ENCODE measurements around the gene PRTFDC1.

The PRTFDC1 gene

GRCh38 chr10:24885551-24886289, 66.7 kb downstream of the PRTFDC1 start:
- ChIA-PET POLR2A (ENCODE audit: low non-redundant PET) (no interaction called here), CTCF (interaction anchor here (0.7 kb wide), 1 partner anchor 81 kb away, joined by 3 read pairs; no protein-coding TSS in a partner anchor)
- no peak for TF ChIP-seq CTCF (conservative IDR thresholded peaks at IDR 0.05; ENCODE audit: low read depth)
- H3K27ac ChIP-seq, result peak overlapping the region; percentile 61; the same call in 1 of the 2 replicates
- no peak for DNase-seq (ENCODE audit: low spot score)

GRCh38 chr10:24884793-24885192, 67.6 kb downstream of the PRTFDC1 start:
- ChIA-PET POLR2A (ENCODE audit: low non-redundant PET) (no interaction called here), CTCF (interaction anchor here (0.7 kb wide), 1 partner anchor 267 kb away, joined by 3 read pairs; no protein-coding TSS in a partner anchor)
- H3K27ac ChIP-seq, result peak overlapping the region; percentile 61
- TF ChIP-seq CTCF (conservative IDR thresholded peaks at IDR 0.05; ENCODE audit: low read depth), result no peak
- no peak for DNase-seq (ENCODE audit: low spot score)

- TF ChIP-seq CTCF (conservative IDR thresholded peaks at IDR 0.05; ENCODE audit: low read depth), result no peak
- DNase-seq (ENCODE audit: low spot score), result no peak
- CTCF ChIA-PET, result interaction anchor here (0.6 to 0.7 kb wide), 3 partner anchors 54 to 266 kb away, joined by 3 to 5 read pairs (median 3); no protein-coding TSS in a partner anchor
- peak overlapping the region; percentile 61 for H3K27ac ChIP-seq
- POLR2A ChIA-PET (ENCODE audit: low non-redundant PET), result no interaction called here
Observed at GRCh38 chr10:24884316-24884715, 68.1 kb downstream of the PRTFDC1 start.

GRCh38 chr10:24883176-24883575, 69.2 kb downstream of the PRTFDC1 start:
- CTCF ChIA-PET, result interaction anchor here (0.8 kb wide), 1 partner anchor 18 kb away, joined by 3 read pairs; no protein-coding TSS in a partner anchor

GRCh38 chr10:24882047-24882698, 70.2 kb downstream of the PRTFDC1 start:
- CTCF ChIA-PET, result interaction anchor here (0.8 kb wide), 1 partner anchor 17 kb away, joined by 3 read pairs; no protein-coding TSS in a partner anchor
- POLR2A ChIA-PET (ENCODE audit: low non-redundant PET), result no interaction called here
- no peak for TF ChIP-seq CTCF (conservative IDR thresholded peaks at IDR 0.05; ENCODE audit: low read depth)
- no peak for DNase-seq (ENCODE audit: low spot score)
- H3K27ac ChIP-seq, result peak overlapping the region; percentile 43

More at GRCh38 chr10:24883176-24883575, 69.2 kb downstream of the PRTFDC1 start:
- no peak overlapping the region for H3K27ac ChIP-seq
- TF ChIP-seq CTCF (conservative IDR thresholded peaks at IDR 0.05; ENCODE audit: low read depth), result no peak
- no peak for DNase-seq (ENCODE audit: low spot score)
- POLR2A ChIA-PET (ENCODE audit: low non-redundant PET), result no interaction called here

GRCh38 chr10:24879861-24880260, 72.5 kb downstream of the PRTFDC1 start:
- H3K27ac ChIP-seq, result no peak overlapping the region
- no peak for TF ChIP-seq CTCF (conservative IDR thresholded peaks at IDR 0.05; ENCODE audit: low read depth)
- POLR2A ChIA-PET (ENCODE audit: low non-redundant PET), result no interaction called here
- no peak for DNase-seq (ENCODE audit: low spot score)
- CTCF ChIA-PET, result no interaction called here
